Measurements from ENCODE around the gene KRT1.
"Not testable (repeated sequence)": the region's sequence is repeated elsewhere in the genome, so short reads cannot be mapped to it uniquely, and the experiment has no call there.

KRT1 gene

GRCh38 chr12:52713960-52714886, 34.0 kb upstream of the KRT1 start:
- no peak for DNase-seq (ENCODE audit: insufficient read length)
- no peak for TF ChIP-seq POLR2A (IDR thresholded peaks at IDR 0.05; ENCODE audit: low read depth, low read length)
- no peak for TF ChIP-seq TAF1 (IDR thresholded peaks at IDR 0.05; ENCODE audit: borderline replicate concordance, low read depth, low read length)
- no peak for TF ChIP-seq POLR2AphosphoS5 (IDR thresholded peaks at IDR 0.05; ENCODE audit: low read depth, low read length)
- no peak for FAIRE-seq

GRCh38 chr12:52712122-52712521, 31.9 kb upstream of the KRT1 start:
- not testable (repeated sequence) for FAIRE-seq; DNase-seq (ENCODE audit: insufficient read length)

- no peak for DNase-seq (ENCODE audit: insufficient read length)
- no peak for FAIRE-seq
- TF ChIP-seq TAF1 (IDR thresholded peaks at IDR 0.05; ENCODE audit: borderline replicate concordance, low read depth, low read length) (no peak), POLR2A (IDR thresholded peaks at IDR 0.05; ENCODE audit: low read depth, low read length) (no peak), POLR2AphosphoS5 (IDR thresholded peaks at IDR 0.05; ENCODE audit: low read depth, low read length) (no peak)
Measured at GRCh38 chr12:52710730-52711129, 30.5 kb upstream of the KRT1 start.

- TF ChIP-seq POLR2AphosphoS5 (IDR thresholded peaks at IDR 0.05; ENCODE audit: low read depth, low read length) (no peak), POLR2A (IDR thresholded peaks at IDR 0.05; ENCODE audit: low read depth, low read length) (no peak), TAF1 (IDR thresholded peaks at IDR 0.05; ENCODE audit: borderline replicate concordance, low read depth, low read length) (no peak)
- DNase-seq (ENCODE audit: insufficient read length) (no peak), FAIRE-seq (no peak)
Measured at GRCh38 chr12:52708010-52708409, 27.8 kb upstream of the KRT1 start.

- DNase-seq (ENCODE audit: insufficient read length) (no peak), FAIRE-seq (no peak)
- TF ChIP-seq POLR2A (IDR thresholded peaks at IDR 0.05; ENCODE audit: low read depth, low read length) (no peak), TAF1 (IDR thresholded peaks at IDR 0.05; ENCODE audit: borderline replicate concordance, low read depth, low read length) (no peak), POLR2AphosphoS5 (IDR thresholded peaks at IDR 0.05; ENCODE audit: low read depth, low read length) (no peak)
Measured at GRCh38 chr12:52704464-52704863, 24.3 kb upstream of the KRT1 start.

GRCh38 chr12:52703878-52704277, 23.7 kb upstream of the KRT1 start:
- DNase-seq (ENCODE audit: insufficient read length): no peak
- no peak for FAIRE-seq
- TF ChIP-seq POLR2AphosphoS5 (IDR thresholded peaks at IDR 0.05; ENCODE audit: low read depth, low read length) (no peak), TAF1 (IDR thresholded peaks at IDR 0.05; ENCODE audit: borderline replicate concordance, low read depth, low read length) (no peak), POLR2A (IDR thresholded peaks at IDR 0.05; ENCODE audit: low read depth, low read length) (no peak)

- TF ChIP-seq TAF1 (IDR thresholded peaks at IDR 0.05; ENCODE audit: borderline replicate concordance, low read depth, low read length) (no peak), POLR2A (IDR thresholded peaks at IDR 0.05; ENCODE audit: low read depth, low read length) (no peak), POLR2AphosphoS5 (IDR thresholded peaks at IDR 0.05; ENCODE audit: low read depth, low read length) (no peak)
- DNase-seq (ENCODE audit: insufficient read length): no peak
- no peak for FAIRE-seq
Measured at GRCh38 chr12:52703424-52703823, 23.2 kb upstream of the KRT1 start, which contains the start of gene KRT77. Gene KRT77 (minus strand): TSS chr12:52703524. CDS start chr12:52703434, 90 bp downstream.

- no peak for FAIRE-seq
- TF ChIP-seq POLR2AphosphoS5 (IDR thresholded peaks at IDR 0.05; ENCODE audit: low read depth, low read length): no peak
- TF ChIP-seq TAF1 (IDR thresholded peaks at IDR 0.05; ENCODE audit: borderline replicate concordance, low read depth, low read length): no peak
- TF ChIP-seq POLR2A (IDR thresholded peaks at IDR 0.05; ENCODE audit: low read depth, low read length): no peak
- no peak for DNase-seq (ENCODE audit: insufficient read length)
Measured at GRCh38 chr12:52702338-52702737, 22.1 kb upstream of the KRT1 start.

- FAIRE-seq: no peak
Measured at GRCh38 chr12:52701281-52701680, 21.1 kb upstream of the KRT1 start.

GRCh38 chr12:52699960-52700359, 19.8 kb upstream of the KRT1 start:
- TF ChIP-seq TAF1 (IDR thresholded peaks at IDR 0.05; ENCODE audit: borderline replicate concordance, low read depth, low read length): no peak
- TF ChIP-seq POLR2A (IDR thresholded peaks at IDR 0.05; ENCODE audit: low read depth, low read length): no peak
- TF ChIP-seq POLR2AphosphoS5 (IDR thresholded peaks at IDR 0.05; ENCODE audit: low read depth, low read length): no peak
- no peak for FAIRE-seq

More at GRCh38 chr12:52701281-52701680, 21.1 kb upstream of the KRT1 start:
- TF ChIP-seq POLR2A (IDR thresholded peaks at IDR 0.05; ENCODE audit: low read depth, low read length) (no peak), POLR2AphosphoS5 (IDR thresholded peaks at IDR 0.05; ENCODE audit: low read depth, low read length) (no peak)
- DNase-seq (ENCODE audit: insufficient read length): no peak

GRCh38 chr12:52699373-52699772, 19.2 kb upstream of the KRT1 start:
- DNase-seq (ENCODE audit: insufficient read length) (no peak), FAIRE-seq (no peak)
- TF ChIP-seq POLR2A (IDR thresholded peaks at IDR 0.05; ENCODE audit: low read depth, low read length) (no peak), TAF1 (IDR thresholded peaks at IDR 0.05; ENCODE audit: borderline replicate concordance, low read depth, low read length) (no peak), POLR2AphosphoS5 (IDR thresholded peaks at IDR 0.05; ENCODE audit: low read depth, low read length) (no peak)

More at GRCh38 chr12:52699960-52700359, 19.8 kb upstream of the KRT1 start:
- DNase-seq (ENCODE audit: insufficient read length): no peak

- TF ChIP-seq POLR2AphosphoS5 (IDR thresholded peaks at IDR 0.05; ENCODE audit: low read depth, low read length): no peak
- no peak for TF ChIP-seq TAF1 (IDR thresholded peaks at IDR 0.05; ENCODE audit: borderline replicate concordance, low read depth, low read length)
- FAIRE-seq: no peak
Measured at GRCh38 chr12:52698651-52699340, 18.6 kb upstream of the KRT1 start.

More at GRCh38 chr12:52698651-52699340, 18.6 kb upstream of the KRT1 start:
- DNase-seq (ENCODE audit: insufficient read length): no peak
